PC-9 (cell line): ENCODE data around the gene LYST. TPM values are rescaled to one million over a fixed set of nuclear protein-coding genes. Genes with fewer than 3 reads are reported as not detected.
"Not testable (repeated sequence)": the region's sequence is repeated elsewhere in the genome, so short reads cannot be mapped to it uniquely, and the experiment has no call there.

Source experiments
- BruUV-seq: library from RNA; stranded (reverse); fragments of 400-500 nt; replicated peaks from 2 replicates; lab custom pipeline; 2021; lab: Mats Ljungman, UMichigan
- CTCF ChIA-PET: fragments of 300-600 bp; sonication (Branson Sonifier 250); formaldehyde crosslinking; loops from one replicate; lab custom pipeline; 2022; ENCODE audit warnings: antibody characterized with exemption; lab: Charles Lee
- POLR2A ChIA-PET: fragments of 300-600 bp; sonication (Branson Sonifier 250); formaldehyde crosslinking; loops from one replicate; lab custom pipeline; 2022; ENCODE audit warnings: antibody characterized with exemption; ENCODE audit not compliant: unreplicated experiment; lab: Charles Lee
- DNase-seq, 2 experiments: peaks; one replicate each; pipeline versions ENCODE4 v3.0.0 to v3.0.0-alpha.2; 2015 to 2022; ENCODE audit warnings: mixed read lengths in 1 of 2
- H2AFZ ChIP-seq: fragments of 200-600 bp; sonication (generic); 2 replicates; pipeline ENCODE4 v1.8.1; 2017; ENCODE audit warnings: antibody characterized with exemption
- H3F3A ChIP-seq: fragments of 200-600 bp; sonication (generic); 2 replicates; pipeline ENCODE4 v1.8.1; 2017; ENCODE audit warnings: antibody characterized with exemption, mild to moderate bottlenecking, low read depth; ENCODE audit not compliant: insufficient read depth
- H3K27ac ChIP-seq: fragments of 200-600 bp; sonication (generic); 2 replicates; pipeline ENCODE4 v1.6.1; 2016; ENCODE audit warnings: mixed run types
- H3K27me3 ChIP-seq: fragments of 200-600 bp; sonication (generic); 2 replicates; pipeline ENCODE4 v1.6.1; 2016; ENCODE audit warnings: low read depth, mixed run types; ENCODE audit not compliant: insufficient read depth
- H3K36me3 ChIP-seq: fragments of 200-600 bp; sonication (generic); 2 replicates; pipeline ENCODE4 v1.6.1; 2016; ENCODE audit warnings: low read depth, mixed run types
- H3K4me1 ChIP-seq: fragments of 200-600 bp; sonication (generic); replicated peaks from 2 replicates; pipeline ENCODE4 v1.6.1; 2016; ENCODE audit warnings: mixed run types; ENCODE audit not compliant: insufficient read depth
- H3K4me2 ChIP-seq: fragments of 200-600 bp; sonication (generic); 2 replicates; pipeline ENCODE4 v1.6.1; 2017; ENCODE audit warnings: mixed run types
- H3K4me3 ChIP-seq: fragments of 200-600 bp; sonication (generic); 2 replicates; pipeline ENCODE4 v1.6.1; 2016; ENCODE audit warnings: mixed run types
- H3K79me2 ChIP-seq: fragments of 200-600 bp; sonication (generic); 2 replicates; pipeline ENCODE4 v1.6.1; 2017; ENCODE audit warnings: low read depth, mixed run types
- H3K9me2 ChIP-seq: fragments of 200-600 bp; sonication (generic); 2 replicates; pipeline ENCODE4 v1.8.1; 2017; ENCODE audit warnings: mild to moderate bottlenecking; ENCODE audit not compliant: insufficient read depth
- H3K9me3 ChIP-seq: fragments of 200-600 bp; sonication (generic); 2 replicates; pipeline ENCODE4 v1.8.1; 2016; ENCODE audit warnings: low read depth; ENCODE audit not compliant: insufficient read depth
- H4K20me1 ChIP-seq: fragments of 200-600 bp; sonication (generic); 2 replicates; pipeline ENCODE4 v1.8.1; 2017; ENCODE audit not compliant: insufficient read depth
- CTCF ChIP-seq: fragments of 200-600 bp; sonication (generic); conservative IDR thresholded peaks from 2 replicates; pipeline ENCODE4 v1.6.1; 2017; ENCODE audit warnings: mixed run types, antibody characterized with exemption, mild to moderate bottlenecking, moderate library complexity
- EZH2 ChIP-seq: fragments of 200-600 bp; sonication (generic); IDR thresholded peaks from 2 replicates; pipeline ENCODE4 v1.8.0; 2017; ENCODE audit warnings: antibody characterized with exemption, low read depth
- intact Hi-C: fragments of 100-400 bp; cut with micrococcal nuclease; formaldehyde crosslinking; loops from one replicate; pipeline ENCODE4 v1.10.0; 2022; ENCODE audit not compliant: unreplicated experiment
- total RNA-seq: library from RNA; stranded (reverse); gene quantifications from 2 replicates; pipeline ENCODE4 v1.2.3, GENCODE V29; 2021

LYST gene
- total RNA-seq, 1 experiment from 2014 or later: 14.1 TPM

- 0 out of 2 replicates have a peak, but pooled peaks cover 4% of the 10 kb centered on the region for H3K36me3 ChIP-seq
- intact Hi-C loops: loop anchor here (1.0 kb wide), 1 partner anchor 52 kb away; no protein-coding TSS in a partner anchor
- POLR2A ChIA-PET: no interaction called here
These were observed 75.1 kb downstream of the LYST start for GRCh38 chr1:235791532-235792060.

GRCh38 chr1:235790123-235790522, 76.6 kb downstream of the LYST start:
- no peaks in the 10 kb centered on the region for H3K79me2 ChIP-seq
- intact Hi-C loops: no loop called here
- DNase-seq: no peak
- no peaks in the 10 kb centered on the region for H4K20me1 ChIP-seq
- peaks cover 15% of the 10 kb centered on the region for H3K4me1 ChIP-seq
- H3K4me3 ChIP-seq: no peak overlapping the region
- H3K4me2 ChIP-seq: no peak overlapping the region
- BruUV-seq: no TSS peak
- POLR2A ChIA-PET: interaction anchor here (0.6 kb wide), 1 partner anchor 286 kb away, joined by 4 read pairs; no protein-coding TSS in a partner anchor
- H3F3A ChIP-seq: 0 out of 2 replicates have a peak, but pooled peaks cover 6% of the 10 kb centered on the region
- H3K27ac ChIP-seq: no peak overlapping the region
- H3K36me3 ChIP-seq: 0 out of 2 replicates have a peak, but pooled peaks cover 4% of the 10 kb centered on the region
- H2AFZ ChIP-seq: no peak overlapping the region
- TF ChIP-seq CTCF (no peak), EZH2 (no peak)
- CTCF ChIA-PET: no interaction called here
- H3K9me3 ChIP-seq: no peaks in the 10 kb centered on the region
- H3K27me3 ChIP-seq: no peaks in the 10 kb centered on the region
- H3K9me2 ChIP-seq: no peaks in the 10 kb centered on the region

More at GRCh38 chr1:235791532-235792060, 75.1 kb downstream of the LYST start:
- Histone ChIP-seq H3F3A (0 out of 2 replicates have a peak, but pooled peaks cover 6% of the 10 kb centered on the region), H2AFZ (no peak overlapping the region), H3K79me2 (no peaks in the 10 kb centered on the region), H3K27ac (peak overlapping the region; percentile 44), H3K9me2 (no peaks in the 10 kb centered on the region), H3K4me1 (peaks cover 15% of the 10 kb centered on the region), H3K27me3 (no peaks in the 10 kb centered on the region), H3K4me2 (no peak overlapping the region), H3K4me3 (no peak overlapping the region), H4K20me1 (no peaks in the 10 kb centered on the region), H3K9me3 (no peaks in the 10 kb centered on the region)
- CTCF ChIA-PET: interaction anchor here (1.2 to 1.7 kb wide), 2 partner anchors 52 to 180 kb away, joined by 6 to 7 read pairs; no protein-coding TSS in a partner anchor
- BruUV-seq: no TSS peak
- DNase-seq: no peak
- no peak for TF ChIP-seq CTCF
- TF ChIP-seq EZH2: no peak

- H2AFZ ChIP-seq, H3K27ac ChIP-seq, CTCF ChIA-PET, POLR2A ChIA-PET, H3K4me3 ChIP-seq, H4K20me1 ChIP-seq, H3K79me2 ChIP-seq, H3K4me1 ChIP-seq, H3K27me3 ChIP-seq, H3F3A ChIP-seq, H3K4me2 ChIP-seq, H3K36me3 ChIP-seq, H3K9me2 ChIP-seq, DNase-seq, BruUV-seq, H3K9me3 ChIP-seq: not testable (repeated sequence)
- intact Hi-C loops: loop anchor here (10.0 kb wide), 1 partner anchor 128 kb away; no protein-coding TSS in a partner anchor
These were observed 80.3 kb downstream of the LYST start for GRCh38 chr1:235786227-235786898.
